CD14-positive monocyte (primary cell): ENCODE results near the gene HECTD4. TPM values are rescaled to one million over a fixed set of nuclear protein-coding genes. Genes with fewer than 3 reads are reported as not detected.

Source experiments
- DNase-seq, 3 donors: peaks; one replicate each; pipeline ENCODE4 v3.0.0-alpha.2; 2011 to 2022
- H2AFZ ChIP-seq: 2 replicates; pipeline ENCODE4 v1.6.0; 2012; ENCODE audit warnings: mild to moderate bottlenecking, low read depth, low read length, inconsistent platforms; ENCODE audit not compliant: insufficient read depth, poor library complexity, severe bottlenecking
- H3K27ac ChIP-seq, 2 donors: 1 replicate in 1 of 2; 2 replicates in 1 of 2; pipeline ENCODE4 v1.5.1; 2012 to 2013; ENCODE audit warnings: low read length in 2 of 2, control low read depth in 1 of 2, inconsistent platforms in 1 of 2, low read depth in 1 of 2, mild to moderate bottlenecking in 1 of 2
- H3K27me3 ChIP-seq, 2 donors: one replicate each; pipeline versions ENCODE4 v1.6.0 to v1.6.1; 2011 to 2013; ENCODE audit warnings: low read length in 2 of 2; ENCODE audit not compliant: control insufficient read depth in 2 of 2, insufficient read depth in 2 of 2
- H3K36me3 ChIP-seq, 2 donors: replicated peaks in 1 of 2; 1 replicate in 1 of 2; 2 replicates in 1 of 2; pipeline versions ENCODE4 v1.5.1 to v1.6.1; 2012 to 2013; ENCODE audit warnings: low read length in 2 of 2, control low read depth in 1 of 2, inconsistent platforms in 1 of 2, mild to moderate bottlenecking in 1 of 2; ENCODE audit not compliant: insufficient read depth in 2 of 2, control insufficient read depth in 1 of 2
- H3K4me1 ChIP-seq, 2 donors: 1 replicate in 1 of 2; 2 replicates in 1 of 2; pipeline versions ENCODE4 v1.5.1 to v1.6.1; 2012 to 2013; ENCODE audit warnings: low read length in 2 of 2, control low read depth in 1 of 2, inconsistent platforms in 1 of 2, mild to moderate bottlenecking in 1 of 2, moderate library complexity in 1 of 2; ENCODE audit not compliant: insufficient read depth in 2 of 2, control insufficient read depth in 1 of 2
- H3K4me2 ChIP-seq: replicated peaks from 2 replicates; pipeline ENCODE3; 2012; ENCODE audit warnings: low read length, moderate library complexity, mild to moderate bottlenecking; ENCODE audit not compliant: poor library complexity, severe bottlenecking; ENCODE audit errors: extremely low read depth
- H3K4me3 ChIP-seq, 3 experiments: fragments of 200-600 bp in 1 of 3; sonication (generic) in 1 of 3; replicated peaks in 1 of 3; 1 replicate in 2 of 3; 2 replicates in 1 of 3; pipeline ENCODE4 v1.5.1; 2011 to 2013; ENCODE audit warnings: low read length in 3 of 3, mild to moderate bottlenecking in 3 of 3, control low read depth in 2 of 3, low read depth in 2 of 3, inconsistent platforms in 1 of 3, moderate library complexity in 1 of 3
- H3K79me2 ChIP-seq: 2 replicates; pipeline ENCODE4 v1.6.0; 2012; ENCODE audit warnings: mild to moderate bottlenecking, control low read depth, inconsistent platforms, low read length, moderate library complexity; ENCODE audit not compliant: insufficient read depth
- H3K9ac ChIP-seq: 2 replicates; pipeline ENCODE4 v1.6.0; 2017; ENCODE audit warnings: low read length, mild to moderate bottlenecking; ENCODE audit not compliant: insufficient read depth, poor library complexity, severe bottlenecking
- H3K9me3 ChIP-seq, 2 donors: replicated peaks in 1 of 2; 1 replicate in 1 of 2; 2 replicates in 1 of 2; pipeline versions ENCODE4 v1.5.1 to v1.6.1; 2012 to 2013; ENCODE audit warnings: low read length in 2 of 2, control low read depth in 1 of 2; ENCODE audit not compliant: control insufficient read depth in 1 of 2, insufficient read depth in 1 of 2
- H4K20me1 ChIP-seq: 2 replicates; pipeline ENCODE4 v1.6.0; 2012; ENCODE audit warnings: mild to moderate bottlenecking, low read length, control low read depth, moderate library complexity; ENCODE audit not compliant: insufficient read depth
- H3K27ac Mint-ChIP-seq, 7 donors: one replicate each; pipeline ENCODE4 v1.8.0; 2020; ENCODE audit warnings: mild to moderate bottlenecking in 7 of 7, mixed read lengths in 7 of 7, moderate library complexity in 6 of 7, inconsistent platforms in 2 of 7
- H3K27me3 Mint-ChIP-seq, 3 donors: one replicate each; pipeline ENCODE4 v1.8.0; 2021 to 2022; ENCODE audit warnings: low read depth in 3 of 3, mild to moderate bottlenecking in 3 of 3, mixed read lengths in 3 of 3, moderate library complexity in 3 of 3, inconsistent platforms in 1 of 3
- H3K36me3 Mint-ChIP-seq, 2 donors: one replicate each; pipeline ENCODE4 v1.8.0; 2020; ENCODE audit warnings: mixed read lengths in 2 of 2, inconsistent platforms in 1 of 2, mild to moderate bottlenecking in 1 of 2
- H3K4me1 Mint-ChIP-seq: one replicate; pipeline ENCODE4 v1.8.0; 2020; ENCODE audit warnings: mild to moderate bottlenecking, mixed read lengths
- H3K4me3 Mint-ChIP-seq, 2 donors: one replicate each; pipeline ENCODE4 v1.8.0; 2020; ENCODE audit warnings: mild to moderate bottlenecking in 2 of 2, mixed read lengths in 2 of 2, moderate library complexity in 1 of 2
- H3K9me3 Mint-ChIP-seq, 7 donors: one replicate each; pipeline ENCODE4 v1.8.0; 2020 to 2022; ENCODE audit warnings: mixed read lengths in 7 of 7, mild to moderate bottlenecking in 6 of 7, moderate library complexity in 6 of 7, inconsistent platforms in 2 of 7
- CTCF ChIP-seq: fragments of 200-600 bp; IDR thresholded peaks from one replicate; pipeline ENCODE4 v1.8.0; 2022; ENCODE audit warnings: antibody characterized with exemption, mild to moderate bottlenecking
- WGBS: methylation state at CpG from one replicate; pipeline ENCODE4 v1.1.5; 2013; ENCODE audit warnings: missing lambda C conversion rate; ENCODE audit not compliant: insufficient coverage; 5-methylcytosine and 5-hydroxymethylcytosine counted together
- intact Hi-C, 2 donors: fragments of 100-400 bp; cut with micrococcal nuclease; formaldehyde crosslinking; loops; one replicate each; pipeline versions ENCODE4 v1.15.0 to v1.15.1; 2023
- polyA plus RNA-seq, 3 donors: library from polyadenylated mRNA; depleted of rRNA in 1 of 3; unstranded in 2 of 3; stranded (reverse) in 1 of 3; fragments of 300-500 nt in 2 of 3; fragments of >200 nt in 1 of 3; fragmentation: Illumina TruSeq in 2 of 3; gene quantifications; 1 replicate in 2 of 3; 2 replicates in 1 of 3; pipeline ENCODE4 v1.2.3, GENCODE V29; 2012 to 2021

Gene HECTD4
- polyA plus RNA-seq, 3 donors = 0.73 to 18.3 (median 2.4) TPM

DNA sequence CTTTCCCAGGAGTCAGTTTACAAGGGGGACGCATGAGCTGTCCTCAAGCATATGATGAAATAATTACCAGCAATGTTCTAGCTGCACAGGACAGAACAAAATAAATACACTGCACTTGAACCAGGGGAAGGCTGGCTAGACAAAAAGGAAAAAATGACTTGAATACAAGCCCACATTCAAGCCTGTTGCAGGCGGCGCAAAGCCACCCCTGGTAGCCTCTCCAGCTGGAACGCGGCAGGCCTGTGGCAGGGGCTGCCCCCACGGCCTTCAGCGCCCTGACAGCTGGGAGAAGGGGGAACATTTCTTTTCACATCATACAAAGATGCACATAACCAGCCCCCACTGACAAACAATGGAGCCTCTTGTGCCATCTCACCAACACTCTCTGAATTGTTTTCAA is 199.7 kb downstream of the HECTD4 start:
- WGBS = 100% methylated on average over 1 of the region's 7 CpGs

DNA sequence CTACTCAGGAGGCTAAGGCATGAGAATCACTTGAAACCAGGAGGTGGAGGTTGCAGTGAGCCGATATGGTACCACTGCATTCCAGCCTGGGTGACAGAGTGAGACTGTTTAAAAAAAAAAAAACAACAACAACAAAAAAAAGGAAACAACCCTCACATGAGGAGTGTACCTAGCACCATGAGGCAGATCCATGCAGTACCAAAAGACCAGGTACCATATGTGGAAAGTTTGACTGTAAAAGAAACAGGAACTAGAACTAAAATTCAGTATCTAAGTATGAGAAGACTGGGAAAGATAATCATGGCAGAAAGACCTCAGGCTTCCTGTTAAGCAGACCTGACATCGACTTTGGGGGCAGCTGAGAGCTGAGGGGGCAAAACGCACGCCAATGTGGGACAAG is 201.8 kb downstream of the HECTD4 start:
- no peak overlapping the region for H2AFZ ChIP-seq
- DNase-seq = no peak
- H3K4me3 Mint-ChIP-seq = no peak overlapping the region
- H3K79me2 ChIP-seq = no peaks in the 10 kb centered on the region
- H3K36me3 ChIP-seq = peaks cover 74 to 90% of the 10 kb centered on the region in 2 donors
- no peaks in the 10 kb centered on the region for H3K4me1 Mint-ChIP-seq
- no peak for TF ChIP-seq CTCF
- no peak overlapping the region for H3K4me2 ChIP-seq
- no peaks in the 10 kb centered on the region for H4K20me1 ChIP-seq
- H3K9ac ChIP-seq = no peak overlapping the region
- 87% methylated on average over 3 of the region's 4 CpGs for WGBS
- peak overlapping the region in 1 of 7 donors; percentile 22 for H3K27ac Mint-ChIP-seq
- peaks cover 71 to 94% of the 10 kb centered on the region in 2 donors for H3K36me3 Mint-ChIP-seq
- H3K4me3 ChIP-seq = no peak overlapping the region
- peaks cover 0 to 3% (median 2%) of the 10 kb centered on the region in 3 donors for H3K27me3 Mint-ChIP-seq
- H3K27me3 ChIP-seq = no peaks in the 10 kb centered on the region
- no peak overlapping the region for H3K27ac ChIP-seq
- intact Hi-C loops = no loop called here
- no peaks in the 10 kb centered on the region for H3K4me1 ChIP-seq
- peaks cover 0 to 6% (median 0%) of the 10 kb centered on the region in 7 donors for H3K9me3 Mint-ChIP-seq
- no peaks in the 10 kb centered on the region for H3K9me3 ChIP-seq

More for the DNA sequence above, 199.7 kb downstream of the HECTD4 start:
- Histone ChIP-seq H3K36me3 (peaks cover 66 to 85% of the 10 kb centered on the region in 2 donors), H2AFZ (no peak overlapping the region), H3K9ac (no peak overlapping the region), H3K4me1 (no peaks in the 10 kb centered on the region), H4K20me1 (no peaks in the 10 kb centered on the region), H3K27ac (no peak overlapping the region), H3K79me2 (no peaks in the 10 kb centered on the region), H3K4me3 (no peak overlapping the region), H3K9me3 (no peaks in the 10 kb centered on the region), H3K4me2 (no peak overlapping the region), H3K27me3 (no peaks in the 10 kb centered on the region)
- H3K27me3 Mint-ChIP-seq = peaks cover 0 to 4% (median 3%) of the 10 kb centered on the region in 3 donors
- H3K27ac Mint-ChIP-seq = no peak overlapping the region
- intact Hi-C loops = no loop called here
- peaks cover 61 to 95% of the 10 kb centered on the region in 2 donors for H3K36me3 Mint-ChIP-seq
- no peak overlapping the region for H3K4me3 Mint-ChIP-seq
- no peak for DNase-seq
- H3K4me1 Mint-ChIP-seq = no peaks in the 10 kb centered on the region
- peaks cover 0 to 3% (median 0%) of the 10 kb centered on the region in 7 donors for H3K9me3 Mint-ChIP-seq
- no peak for TF ChIP-seq CTCF
